HepG2 (cell line): ENCODE measurements around the gene RABGEF1. TPM values are rescaled to one million over a fixed set of nuclear protein-coding genes. Genes with fewer than 3 reads are reported as not detected.
A peak's percentile ranks its signal among the peaks of the same experiment; 100 is the strongest.

Experiments
- CEBPB ChIP-seq: IDR thresholded peaks from 2 replicates; pipeline ENCODE4 v1.6.1; 2011; ENCODE audit warnings: low read depth, low read length, improper control_type of control experiment, borderline replicate concordance
- CREB1 ChIP-seq, 2 experiments: fragments of 450-650 bp in 1 of 2; IDR thresholded peaks; 2 replicates each; pipeline ENCODE4 v1.6.1; 2016 to 2017; ENCODE audit warnings: control low read depth in 1 of 2, mild to moderate bottlenecking in 1 of 2, missing compliant biosample characterization in 1 of 2, missing genetic modification characterization in 1 of 2
- EP300 ChIP-seq, 3 experiments: sonication (generic) in 1 of 3; formaldehyde crosslinking in 1 of 3; IDR thresholded peaks; 2 replicates each; pipeline versions ENCODE4 v1.5.1 to v1.6.1; 2011 to 2020; ENCODE audit warnings: low read depth in 2 of 3, low read length in 2 of 3, borderline replicate concordance in 1 of 3, improper control_type of control experiment in 1 of 3, mild to moderate bottlenecking in 1 of 3, missing genetic modification reagents in 1 of 3, moderate library complexity in 1 of 3
- ETV5 ChIP-seq: IDR thresholded peaks from 2 replicates; pipeline ENCODE4 v1.6.1; 2018; ENCODE audit warnings: missing biosample characterization, missing genetic modification reagents, inconsistent platforms, borderline replicate concordance
- FOXA3 ChIP-seq: IDR thresholded peaks from 2 replicates; pipeline ENCODE4 v1.6.1; 2016; ENCODE audit warnings: missing genetic modification reagents, missing compliant biosample characterization
- FOXJ3 ChIP-seq: sonication (generic); formaldehyde crosslinking; IDR thresholded peaks from 2 replicates; pipeline ENCODE4 v1.4.0; 2020; ENCODE audit warnings: missing genetic modification reagents, mild to moderate bottlenecking, borderline replicate concordance
- GATAD1 ChIP-seq: IDR thresholded peaks from 2 replicates; pipeline ENCODE4 v1.6.1; 2016; ENCODE audit warnings: missing genetic modification reagents, missing compliant biosample characterization
- GATAD2A ChIP-seq: IDR thresholded peaks from 2 replicates; pipeline ENCODE4 v1.6.1; 2016
- GFI1 ChIP-seq: sonication (generic); formaldehyde crosslinking; IDR thresholded peaks from 2 replicates; pipeline ENCODE4 v1.5.0; 2020; ENCODE audit warnings: missing genetic modification reagents, mild to moderate bottlenecking, borderline replicate concordance
- HNF4A ChIP-seq: sonication (generic); formaldehyde crosslinking; IDR thresholded peaks from 2 replicates; pipeline ENCODE4 v1.4.0; 2020; ENCODE audit warnings: missing genetic modification reagents
- IRF2 ChIP-seq: IDR thresholded peaks from 2 replicates; pipeline ENCODE4 v1.6.1; 2018; ENCODE audit warnings: missing genetic modification reagents, missing compliant biosample characterization
- KDM6A ChIP-seq: IDR thresholded peaks from 2 replicates; pipeline ENCODE4 v1.6.1; 2016; ENCODE audit warnings: low read depth
- MEF2D ChIP-seq: sonication (generic); formaldehyde crosslinking; IDR thresholded peaks from 2 replicates; pipeline ENCODE4 v1.5.1; 2020; ENCODE audit warnings: mild to moderate bottlenecking, missing genetic modification reagents
- NR2C2 ChIP-seq: sonication (generic); formaldehyde crosslinking; IDR thresholded peaks from 2 replicates; pipeline ENCODE4 v1.4.0; 2020; ENCODE audit warnings: missing genetic modification reagents, mild to moderate bottlenecking, moderate library complexity, borderline replicate concordance
- TBX2 ChIP-seq: sonication (generic); formaldehyde crosslinking; IDR thresholded peaks from 2 replicates; pipeline ENCODE4 v1.5.0; 2020; ENCODE audit warnings: missing genetic modification reagents, mild to moderate bottlenecking, borderline replicate concordance
- ZNF335 ChIP-seq: sonication (generic); formaldehyde crosslinking; IDR thresholded peaks from 2 replicates; pipeline ENCODE4 v1.4.0; 2020; ENCODE audit warnings: missing genetic modification reagents
- polyA plus RNA-seq, 8 experiments: library from polyadenylated mRNA; depleted of rRNA in 3 of 8; stranded (reverse) in 7 of 8; unstranded in 1 of 8; fragments of >200 nt; fragmentation: Illumina TruSeq in 4 of 8; extraction: Trizol in 4 of 8; gene quantifications; 2 replicates each; pipeline versions ENCODE4 v1.2.1 to v1.2.3, GENCODE V29; 2011 to 2016; ENCODE audit warnings: low read depth in 4 of 8, missing spikeins in 1 of 8, mixed read lengths in 1 of 8; ENCODE audit not compliant: insufficient read depth in 1 of 8
- total RNA-seq, 5 experiments: library from RNA; depleted of rRNA; stranded (reverse); fragments of >200 nt; fragmentation: Illumina TruSeq; extraction: Trizol; gene quantifications; 2 replicates each; pipeline ENCODE4 v1.2.3, GENCODE V29; 2016; ENCODE audit warnings: low read depth in 1 of 5
- TF ChIP-seq, protein P1 (sequence below): sonication (generic); formaldehyde crosslinking; IDR thresholded peaks from 2 replicates; pipeline ENCODE4 v1.4.0; 2020; ENCODE audit warnings: missing genetic modification reagents
- TF ChIP-seq, protein P2 (sequence below): IDR thresholded peaks from 2 replicates; pipeline ENCODE4 v1.4.0; 2020; ENCODE audit warnings: mild to moderate bottlenecking, missing genetic modification reagents
- TF ChIP-seq, protein P3 (sequence below): IDR thresholded peaks from 2 replicates; pipeline ENCODE4 v1.6.1; 2016; ENCODE audit warnings: low read depth, missing genetic modification reagents, missing compliant biosample characterization

Gene RABGEF1
- total and polyA plus RNA-seq, 2 of the 13 experiments (the other 11 are each of a cell fraction or from before 2014, with no cell fraction given) = 22.7 to 35.3 TPM

DNA sequence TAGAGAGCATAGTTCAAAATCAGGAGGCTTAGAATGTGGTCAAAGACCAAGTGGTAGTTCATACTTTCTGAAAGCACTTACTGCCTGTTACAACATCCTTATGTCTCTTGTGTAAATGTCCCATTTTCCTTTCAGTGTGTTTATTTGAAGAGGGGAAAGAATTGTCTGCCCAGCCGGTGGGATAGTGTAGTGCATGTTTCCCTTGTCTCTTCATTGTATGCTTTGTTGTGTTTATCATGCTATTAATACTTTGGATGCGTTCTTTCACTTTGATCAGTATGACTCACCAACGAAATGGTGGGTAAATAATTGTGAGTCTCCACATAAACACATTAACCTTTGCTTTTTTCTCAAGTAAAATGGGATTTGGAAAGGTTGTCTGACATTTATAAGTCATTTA lies 42.3 kb downstream of the RABGEF1 start (continued):
- 0 out of 2 replicates have a peak, but pooled peaks have one; percentile 22 for TF ChIP-seq GATAD1
- TF ChIP-seq MEF2D (CRISPR knock-in tag) = peak; percentile 99
- peak; percentile 61 for TF ChIP-seq CEBPB
- peak; percentile 60; the same call in 1 of the 2 replicates for TF ChIP-seq GFI1 (CRISPR knock-in tag)
- peak; percentile 15; the same call in 1 of the 2 replicates for TF ChIP-seq ETV5 (CRISPR knock-in tag)
- peak; percentile 52; the same call in 1 of the 2 replicates for TF ChIP-seq NR2C2 (CRISPR knock-in tag)
- TF ChIP-seq, protein P1, sequence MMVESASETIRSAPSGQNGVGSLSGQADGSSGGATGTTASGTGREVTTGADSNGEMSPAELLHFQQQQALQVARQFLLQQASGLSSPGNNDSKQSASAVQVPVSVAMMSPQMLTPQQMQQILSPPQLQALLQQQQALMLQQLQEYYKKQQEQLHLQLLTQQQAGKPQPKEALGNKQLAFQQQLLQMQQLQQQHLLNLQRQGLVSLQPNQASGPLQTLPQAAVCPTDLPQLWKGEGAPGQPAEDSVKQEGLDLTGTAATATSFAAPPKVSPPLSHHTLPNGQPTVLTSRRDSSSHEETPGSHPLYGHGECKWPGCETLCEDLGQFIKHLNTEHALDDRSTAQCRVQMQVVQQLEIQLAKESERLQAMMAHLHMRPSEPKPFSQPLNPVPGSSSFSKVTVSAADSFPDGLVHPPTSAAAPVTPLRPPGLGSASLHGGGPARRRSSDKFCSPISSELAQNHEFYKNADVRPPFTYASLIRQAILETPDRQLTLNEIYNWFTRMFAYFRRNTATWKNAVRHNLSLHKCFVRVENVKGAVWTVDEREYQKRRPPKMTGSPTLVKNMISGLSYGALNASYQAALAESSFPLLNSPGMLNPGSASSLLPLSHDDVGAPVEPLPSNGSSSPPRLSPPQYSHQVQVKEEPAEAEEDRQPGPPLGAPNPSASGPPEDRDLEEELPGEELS (CRISPR knock-in tag) = peak; percentile 99
- TF ChIP-seq, protein P2, sequence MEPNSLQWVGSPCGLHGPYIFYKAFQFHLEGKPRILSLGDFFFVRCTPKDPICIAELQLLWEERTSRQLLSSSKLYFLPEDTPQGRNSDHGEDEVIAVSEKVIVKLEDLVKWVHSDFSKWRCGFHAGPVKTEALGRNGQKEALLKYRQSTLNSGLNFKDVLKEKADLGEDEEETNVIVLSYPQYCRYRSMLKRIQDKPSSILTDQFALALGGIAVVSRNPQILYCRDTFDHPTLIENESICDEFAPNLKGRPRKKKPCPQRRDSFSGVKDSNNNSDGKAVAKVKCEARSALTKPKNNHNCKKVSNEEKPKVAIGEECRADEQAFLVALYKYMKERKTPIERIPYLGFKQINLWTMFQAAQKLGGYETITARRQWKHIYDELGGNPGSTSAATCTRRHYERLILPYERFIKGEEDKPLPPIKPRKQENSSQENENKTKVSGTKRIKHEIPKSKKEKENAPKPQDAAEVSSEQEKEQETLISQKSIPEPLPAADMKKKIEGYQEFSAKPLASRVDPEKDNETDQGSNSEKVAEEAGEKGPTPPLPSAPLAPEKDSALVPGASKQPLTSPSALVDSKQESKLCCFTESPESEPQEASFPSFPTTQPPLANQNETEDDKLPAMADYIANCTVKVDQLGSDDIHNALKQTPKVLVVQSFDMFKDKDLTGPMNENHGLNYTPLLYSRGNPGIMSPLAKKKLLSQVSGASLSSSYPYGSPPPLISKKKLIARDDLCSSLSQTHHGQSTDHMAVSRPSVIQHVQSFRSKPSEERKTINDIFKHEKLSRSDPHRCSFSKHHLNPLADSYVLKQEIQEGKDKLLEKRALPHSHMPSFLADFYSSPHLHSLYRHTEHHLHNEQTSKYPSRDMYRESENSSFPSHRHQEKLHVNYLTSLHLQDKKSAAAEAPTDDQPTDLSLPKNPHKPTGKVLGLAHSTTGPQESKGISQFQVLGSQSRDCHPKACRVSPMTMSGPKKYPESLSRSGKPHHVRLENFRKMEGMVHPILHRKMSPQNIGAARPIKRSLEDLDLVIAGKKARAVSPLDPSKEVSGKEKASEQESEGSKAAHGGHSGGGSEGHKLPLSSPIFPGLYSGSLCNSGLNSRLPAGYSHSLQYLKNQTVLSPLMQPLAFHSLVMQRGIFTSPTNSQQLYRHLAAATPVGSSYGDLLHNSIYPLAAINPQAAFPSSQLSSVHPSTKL (CRISPR knock-in tag) = peak; percentile 97
- TF ChIP-seq GATAD2A (CRISPR knock-in tag) = peak; percentile 95
- 0 out of 2 replicates have a peak, but pooled peaks have one; percentile 20 for TF ChIP-seq ZNF335 (CRISPR knock-in tag)
- peak; percentile 82 for TF ChIP-seq HNF4A (CRISPR knock-in tag)
- TF ChIP-seq TBX2 (CRISPR knock-in tag) = peak; percentile 24; the same call in 1 of the 2 replicates
- TF ChIP-seq FOXJ3 (CRISPR knock-in tag) = peak; percentile 88; the same call in 1 of the 2 replicates
- peak in 1 of 2 experiments; percentile 80; a peak in 1 of 4 replicates for TF ChIP-seq EP300 (IDR thresholded peaks at IDR 0.05; ENCODE audit: low read depth in 2 of 2, low read length in 2 of 2)
- peak; percentile 69; the same call in 1 of the 2 replicates for TF ChIP-seq EP300 (CRISPR knock-in tag; IDR thresholded peaks at IDR 0.05; ENCODE audit: borderline replicate concordance)
- peak; percentile 44; the same call in 1 of the 2 replicates for TF ChIP-seq CREB1 (IDR thresholded peaks at IDR 0.05)
- TF ChIP-seq CREB1 (CRISPR knock-in tag; IDR thresholded peaks at IDR 0.05) = peak; percentile 58
- peak; percentile 65 for TF ChIP-seq KDM6A (CRISPR knock-in tag)
- peak; percentile 58; the same call in 1 of the 2 replicates for TF ChIP-seq IRF2 (CRISPR knock-in tag)
- TF ChIP-seq, protein P3, sequence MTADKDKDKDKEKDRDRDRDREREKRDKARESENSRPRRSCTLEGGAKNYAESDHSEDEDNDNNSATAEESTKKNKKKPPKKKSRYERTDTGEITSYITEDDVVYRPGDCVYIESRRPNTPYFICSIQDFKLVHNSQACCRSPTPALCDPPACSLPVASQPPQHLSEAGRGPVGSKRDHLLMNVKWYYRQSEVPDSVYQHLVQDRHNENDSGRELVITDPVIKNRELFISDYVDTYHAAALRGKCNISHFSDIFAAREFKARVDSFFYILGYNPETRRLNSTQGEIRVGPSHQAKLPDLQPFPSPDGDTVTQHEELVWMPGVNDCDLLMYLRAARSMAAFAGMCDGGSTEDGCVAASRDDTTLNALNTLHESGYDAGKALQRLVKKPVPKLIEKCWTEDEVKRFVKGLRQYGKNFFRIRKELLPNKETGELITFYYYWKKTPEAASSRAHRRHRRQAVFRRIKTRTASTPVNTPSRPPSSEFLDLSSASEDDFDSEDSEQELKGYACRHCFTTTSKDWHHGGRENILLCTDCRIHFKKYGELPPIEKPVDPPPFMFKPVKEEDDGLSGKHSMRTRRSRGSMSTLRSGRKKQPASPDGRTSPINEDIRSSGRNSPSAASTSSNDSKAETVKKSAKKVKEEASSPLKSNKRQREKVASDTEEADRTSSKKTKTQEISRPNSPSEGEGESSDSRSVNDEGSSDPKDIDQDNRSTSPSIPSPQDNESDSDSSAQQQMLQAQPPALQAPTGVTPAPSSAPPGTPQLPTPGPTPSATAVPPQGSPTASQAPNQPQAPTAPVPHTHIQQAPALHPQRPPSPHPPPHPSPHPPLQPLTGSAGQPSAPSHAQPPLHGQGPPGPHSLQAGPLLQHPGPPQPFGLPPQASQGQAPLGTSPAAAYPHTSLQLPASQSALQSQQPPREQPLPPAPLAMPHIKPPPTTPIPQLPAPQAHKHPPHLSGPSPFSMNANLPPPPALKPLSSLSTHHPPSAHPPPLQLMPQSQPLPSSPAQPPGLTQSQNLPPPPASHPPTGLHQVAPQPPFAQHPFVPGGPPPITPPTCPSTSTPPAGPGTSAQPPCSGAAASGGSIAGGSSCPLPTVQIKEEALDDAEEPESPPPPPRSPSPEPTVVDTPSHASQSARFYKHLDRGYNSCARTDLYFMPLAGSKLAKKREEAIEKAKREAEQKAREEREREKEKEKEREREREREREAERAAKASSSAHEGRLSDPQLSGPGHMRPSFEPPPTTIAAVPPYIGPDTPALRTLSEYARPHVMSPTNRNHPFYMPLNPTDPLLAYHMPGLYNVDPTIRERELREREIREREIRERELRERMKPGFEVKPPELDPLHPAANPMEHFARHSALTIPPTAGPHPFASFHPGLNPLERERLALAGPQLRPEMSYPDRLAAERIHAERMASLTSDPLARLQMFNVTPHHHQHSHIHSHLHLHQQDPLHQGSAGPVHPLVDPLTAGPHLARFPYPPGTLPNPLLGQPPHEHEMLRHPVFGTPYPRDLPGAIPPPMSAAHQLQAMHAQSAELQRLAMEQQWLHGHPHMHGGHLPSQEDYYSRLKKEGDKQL = peak; percentile 66
- peak; percentile 92 for TF ChIP-seq FOXA3
